Body of pancreas (tissue), 4 donors: Measurements from ENCODE around the gene DNAJC17. TPM values are rescaled to one million over a fixed set of nuclear protein-coding genes. Genes with fewer than 3 reads are reported as not detected.

Experiments used
- ATAC-seq: fragments of 150-250 bp; one replicate; pipeline ENCODE4 v1.9.1; 2016
- DNase-seq, 4 donors: peaks; one replicate each; pipeline ENCODE4 v3.0.0-alpha.2; 2019
- H3K27ac ChIP-seq, 4 donors: fragments of 200-600 bp; sonication (generic); 1 replicate in 3 of 4; 2 replicates in 1 of 4; pipeline versions ENCODE4 v1.5.1 to v1.6.1; 2016 to 2019; ENCODE audit warnings: mild to moderate bottlenecking in 1 of 4, mixed read lengths in 1 of 4, moderate library complexity in 1 of 4
- H3K27me3 ChIP-seq, 2 donors: fragments of 200-600 bp; sonication (generic); one replicate each; pipeline ENCODE4 v1.6.0; 2016; ENCODE audit warnings: mild to moderate bottlenecking in 1 of 2
- H3K36me3 ChIP-seq, 2 donors: fragments of 200-600 bp; sonication (generic); replicated peaks in 1 of 2; 2 replicates each; pipeline ENCODE4 v1.5.1; 2016; ENCODE audit warnings: low read depth in 2 of 2; ENCODE audit not compliant: insufficient read depth in 1 of 2
- H3K4me1 ChIP-seq: fragments of 200-600 bp; sonication (generic); one replicate; pipeline ENCODE4 v1.6.0; 2016
- H3K4me3 ChIP-seq, 2 donors: fragments of 200-600 bp; sonication (generic); 1 replicate in 1 of 2; 2 replicates in 1 of 2; pipeline ENCODE4 v1.5.1; 2016 to 2019
- H3K9me3 ChIP-seq, 3 donors: fragments of 200-600 bp; sonication (generic); 1 replicate in 2 of 3; 2 replicates in 1 of 3; pipeline ENCODE4 v1.5.1; 2016
- CTCF ChIP-seq, 7 experiments: fragments of 450-650 bp in 4 of 7; fragments of 200-600 bp in 3 of 7; sonication (generic) in 3 of 7; IDR thresholded peaks; one replicate each; pipeline ENCODE4 v1.5.1; 2016 to 2019; ENCODE audit warnings: antibody characterized with exemption in 7 of 7
- POLR2A ChIP-seq, 3 donors: fragments of 450-650 bp; IDR thresholded peaks; one replicate each; pipeline ENCODE4 v1.6.1; 2016; ENCODE audit warnings: antibody characterized with exemption in 3 of 3, mild to moderate bottlenecking in 2 of 3
- WGBS, 2 donors: methylation state at CpG; one replicate each; pipeline ENCODE4 v1.1.5; 2017; 5-methylcytosine and 5-hydroxymethylcytosine counted together
- intact Hi-C: fragments of 100-400 bp; cut with DNase I; formaldehyde crosslinking; loops from one replicate; pipeline ENCODE4 v1.15.1; 2023
- total RNA-seq, 2 donors: library from RNA; depleted of rRNA; stranded (reverse); fragments of >200 nt; gene quantifications; one replicate each; pipeline ENCODE4 v1.1.0, GENCODE V29; 2016

The DNAJC17 gene
- total RNA-seq, 2 donors from 2014 or later, result 18.7 to 36.6 TPM

- no peak overlapping the region for H3K27ac ChIP-seq
- no peak for TF ChIP-seq POLR2A (IDR thresholded peaks at IDR 0.05)
- no peak for TF ChIP-seq CTCF (IDR thresholded peaks at IDR 0.05)
- ATAC-seq (no peak), DNase-seq (no peak)
- H3K27me3 ChIP-seq, result no peaks in the 10 kb centered on the region
- intact Hi-C loops, result loop anchor here (10.0 kb wide), 1 partner anchor 81 kb away; the partner anchor contains the start of gene RAD51
- no peaks in the 10 kb centered on the region for H3K9me3 ChIP-seq
- H3K4me1 ChIP-seq, result no peaks in the 10 kb centered on the region
- H3K36me3 ChIP-seq, result peaks cover 8 to 29% of the 10 kb centered on the region in 2 donors
- H3K4me3 ChIP-seq, result no peak overlapping the region
- WGBS, 2 donors, result 91 to 94% methylated on average over 9 of the region's 14 CpGs
Observed at GRCh38 chr15:40775740-40776536, 31.3 kb downstream of the DNAJC17 start.

- Histone ChIP-seq H3K27ac (no peak overlapping the region), H3K27me3 (no peaks in the 10 kb centered on the region), H3K4me1 (no peaks in the 10 kb centered on the region), H3K9me3 (no peaks in the 10 kb centered on the region), H3K36me3 (peaks cover 8 to 29% of the 10 kb centered on the region in 2 donors), H3K4me3 (no peak overlapping the region)
- WGBS, 2 donors, result 84 to 90% methylated on average over 6 to 9 of the region's 10 CpGs
- no peak for TF ChIP-seq CTCF (IDR thresholded peaks at IDR 0.05)
- no peak for TF ChIP-seq POLR2A (IDR thresholded peaks at IDR 0.05)
- DNase-seq, result no peak
- ATAC-seq, result no peak
- intact Hi-C loops, result loop anchor here (10.0 kb wide), 1 partner anchor 80 kb away; the partner anchor contains the start of gene RAD51
Observed at GRCh38 chr15:40775007-40775406, 32.3 kb downstream of the DNAJC17 start.

GRCh38 chr15:40773902-40774301, 33.4 kb downstream of the DNAJC17 start:
- DNase-seq (no peak), ATAC-seq (no peak)
- 92 to 100% methylated on average over 5 to 6 of the region's 6 CpGs for WGBS, 2 donors
- intact Hi-C loops, result loop anchor here (10.0 kb wide), 1 partner anchor 79 kb away; the partner anchor contains the start of gene RAD51
- no peak overlapping the region for H3K27ac ChIP-seq
- H3K4me1 ChIP-seq, result no peaks in the 10 kb centered on the region
- no peak overlapping the region for H3K4me3 ChIP-seq
- H3K36me3 ChIP-seq, result peaks cover 8 to 27% of the 10 kb centered on the region in 2 donors
- H3K27me3 ChIP-seq, result no peaks in the 10 kb centered on the region
- H3K9me3 ChIP-seq, result no peaks in the 10 kb centered on the region
- TF ChIP-seq POLR2A (IDR thresholded peaks at IDR 0.05), result no peak
- no peak for TF ChIP-seq CTCF (IDR thresholded peaks at IDR 0.05)

GRCh38 chr15:40773496-40773895, 33.8 kb downstream of the DNAJC17 start:
- H3K4me3 ChIP-seq, result no peak overlapping the region
- H3K27ac ChIP-seq, result no peak overlapping the region
- intact Hi-C loops, result loop anchor here (10.0 kb wide), 1 partner anchor 79 kb away; the partner anchor contains the start of gene RAD51
- no peak for ATAC-seq
- peaks cover 8 to 23% of the 10 kb centered on the region in 2 donors for H3K36me3 ChIP-seq
- no peak for TF ChIP-seq POLR2A (IDR thresholded peaks at IDR 0.05)
- TF ChIP-seq CTCF (IDR thresholded peaks at IDR 0.05), result no peak
- no peaks in the 10 kb centered on the region for H3K4me1 ChIP-seq
- H3K9me3 ChIP-seq, result no peaks in the 10 kb centered on the region
- no peak for DNase-seq
- H3K27me3 ChIP-seq, result no peaks in the 10 kb centered on the region
- WGBS, 2 donors, result 89 to 92% methylated on average over 8 of the region's 8 CpGs
